HCT116 (cell line): ENCODE results near the gene SLC16A12. TPM values are rescaled to one million over a fixed set of nuclear protein-coding genes. Genes with fewer than 3 reads are reported as not detected.

Experiments used
- ATAC-seq: fragments of 200-7000 bp; cut with Tn5 transposase; 2 replicates; pipeline ENCODE4 v1.9.1; 2020; ENCODE audit warnings: mild to moderate bottlenecking, moderate library complexity
- BruUV-seq: library from RNA; stranded (reverse); fragments of 400-500 nt; replicated peaks from 2 replicates; lab custom pipeline; 2021; lab: Mats Ljungman, UMichigan
- CTCF ChIA-PET: fragments of 300-600 bp; sonication (Branson Sonifier 250); formaldehyde crosslinking; loops from one replicate; lab custom pipeline; 2021; ENCODE audit warnings: antibody characterized with exemption; lab: Charles Lee
- POLR2A ChIA-PET: fragments of 300-600, 350-600 bp; sonication (Branson Sonifier 250); formaldehyde crosslinking; loops from one replicate; lab custom pipeline; 2021; ENCODE audit warnings: antibody characterized with exemption; lab: Charles Lee
- RAD21 ChIA-PET, 2 experiments: fragments of 300-600 bp; sonication (Branson Sonifier 250); formaldehyde crosslinking; loops; one replicate each; lab custom pipeline; 2023; ENCODE audit warnings: low total read pairs in 2 of 2; ENCODE audit not compliant: uncharacterized antibody in 2 of 2, unreplicated experiment in 2 of 2, low non-redundant PET in 1 of 2; lab: Charles Lee
- DNase-seq: peaks from one replicate; pipeline ENCODE4 v3.0.0-alpha.2; 2010; ENCODE audit warnings: low read depth, low spot score
- H2AFZ ChIP-seq: fragments of 200-600 bp; shearing (Covaris generic), sonication (generic); 2 replicates; pipeline ENCODE4 v1.6.1; 2017; ENCODE audit warnings: low read depth, mixed run types, mixed read lengths, antibody characterized with exemption, low read length; ENCODE audit not compliant: poor library complexity, severe bottlenecking
- H3K27ac ChIP-seq: 2 replicates; pipeline ENCODE4 v1.5.1; 2012; ENCODE audit warnings: low read depth, low read length
- H3K27me3 ChIP-seq: fragments of 200-600 bp; sonication (generic); 2 replicates; pipeline ENCODE4 v1.6.1; 2016; ENCODE audit warnings: mixed run types, low read length, mixed read lengths; ENCODE audit not compliant: insufficient read depth
- H3K36me3 ChIP-seq, 2 experiments: fragments of 200-500 bp in 1 of 2; fragments of 200-600 bp in 1 of 2; sonication (Bioruptor generic) in 1 of 2; sonication (generic) in 1 of 2; 2 replicates each; pipeline versions ENCODE4 v1.5.1 to v1.6.1; 2014 to 2016; ENCODE audit warnings: low read length in 2 of 2, inconsistent platforms in 1 of 2, mixed read lengths in 1 of 2, mixed run types in 1 of 2; ENCODE audit not compliant: insufficient read depth in 2 of 2, control insufficient read depth in 1 of 2
- H3K4me1 ChIP-seq, 2 experiments: fragments of 200-600 bp in 1 of 2; sonication (generic) in 1 of 2; 2 replicates each; pipeline versions ENCODE4 v1.5.1 to v1.6.1; 2012 to 2017; ENCODE audit warnings: low read length in 2 of 2, inconsistent platforms in 1 of 2, mild to moderate bottlenecking in 1 of 2, mixed read lengths in 1 of 2, mixed run types in 1 of 2, moderate library complexity in 1 of 2; ENCODE audit not compliant: insufficient read depth in 2 of 2, control insufficient read depth in 1 of 2
- H3K4me2 ChIP-seq: fragments of 200-600 bp; sonication (generic); 2 replicates; pipeline ENCODE4 v1.6.1; 2017; ENCODE audit warnings: mixed run types, low read length, mixed read lengths
- H3K4me3 ChIP-seq, 2 experiments: fragments of 200-600 bp in 1 of 2; sonication (generic) in 1 of 2; replicated peaks in 1 of 2; 2 replicates each; pipeline ENCODE4 v1.5.1; 2011 to 2016; ENCODE audit warnings: low read length in 2 of 2, control low read depth in 1 of 2, low read depth in 1 of 2, mild to moderate bottlenecking in 1 of 2, mixed read lengths in 1 of 2, mixed run types in 1 of 2
- H3K79me2 ChIP-seq: fragments of 200-600 bp; sonication (generic); 2 replicates; pipeline ENCODE4 v1.6.1; 2017; ENCODE audit warnings: mild to moderate bottlenecking, mixed run types, low read length, moderate library complexity, mixed read lengths; ENCODE audit not compliant: insufficient read depth
- H3K9ac ChIP-seq: fragments of 200-600 bp; sonication (generic); 2 replicates; pipeline ENCODE4 v1.6.1; 2016; ENCODE audit warnings: low read length, mixed read lengths
- H3K9me2 ChIP-seq: fragments of 200-600 bp; sonication (generic), shearing (Covaris generic); 2 replicates; pipeline ENCODE4 v1.6.1; 2017; ENCODE audit warnings: mixed run types, mild to moderate bottlenecking, moderate library complexity; ENCODE audit not compliant: insufficient read depth
- H3K9me3 ChIP-seq, 2 experiments: fragments of 200-500 bp in 1 of 2; fragments of 200-600 bp in 1 of 2; sonication (Bioruptor generic) in 1 of 2; sonication (generic) in 1 of 2; 2 replicates each; pipeline ENCODE4 v1.6.1; 2014 to 2017; ENCODE audit warnings: low read length in 2 of 2, mixed read lengths in 2 of 2, inconsistent platforms in 1 of 2, low read depth in 1 of 2, mild to moderate bottlenecking in 1 of 2, mixed run types in 1 of 2, moderate library complexity in 1 of 2; ENCODE audit not compliant: control insufficient read depth in 1 of 2, insufficient read depth in 1 of 2
- H4K20me1 ChIP-seq: fragments of 200-600 bp; sonication (generic), shearing (Covaris generic); 2 replicates; pipeline ENCODE4 v1.6.1; 2017; ENCODE audit warnings: mixed run types, mild to moderate bottlenecking, moderate library complexity; ENCODE audit not compliant: insufficient read depth
- CEBPB ChIP-seq: IDR thresholded peaks from 2 replicates; pipeline ENCODE4 v1.6.1; 2012; ENCODE audit warnings: low read depth
- CTCF ChIP-seq, 3 experiments: fragments of 200-600 bp in 1 of 3; sonication (generic) in 1 of 3; IDR thresholded peaks in 2 of 3; conservative IDR thresholded peaks in 1 of 3; 2 replicates each; pipeline ENCODE4 v1.5.1; 2012 to 2017; ENCODE audit warnings: low read depth in 2 of 3, low read length in 2 of 3, antibody characterized with exemption in 1 of 3, borderline replicate concordance in 1 of 3, control low read depth in 1 of 3, mild to moderate bottlenecking in 1 of 3, mixed read lengths in 1 of 3, mixed run types in 1 of 3, moderate library complexity in 1 of 3; ENCODE audit not compliant: insufficient read depth in 1 of 3
- EGR1 ChIP-seq: IDR thresholded peaks from 2 replicates; pipeline ENCODE4 v1.6.1; 2012; ENCODE audit warnings: low read depth
- EZH2 ChIP-seq: fragments of 200-600 bp; sonication (generic); IDR thresholded peaks from 2 replicates; pipeline ENCODE4 v1.6.1; 2017; ENCODE audit warnings: antibody characterized with exemption, mixed run types
- EZH2phosphoT487 ChIP-seq: fragments of 200-600 bp; IDR thresholded peaks from 2 replicates; pipeline ENCODE4 v1.6.1; 2018; ENCODE audit warnings: antibody characterized with exemption, borderline replicate concordance
- YY1 ChIP-seq: IDR thresholded peaks from 2 replicates; pipeline ENCODE4 v1.6.1; 2011; ENCODE audit warnings: low read length, low read depth, moderate library complexity, mild to moderate bottlenecking; ENCODE audit not compliant: insufficient replicate concordance; ENCODE audit errors: extremely low read depth
- ZFX ChIP-seq: fragments of 450-650 bp; IDR thresholded peaks from 2 replicates; pipeline ENCODE4 v1.6.1; 2017
- intact Hi-C: fragments of 100-400 bp; cut with micrococcal nuclease; formaldehyde crosslinking; loops from 2 replicates; pipeline ENCODE4 v1.10.0; 2022
- total RNA-seq: library from RNA; stranded (reverse); gene quantifications from one replicate; pipeline ENCODE4 v1.2.1, GENCODE V29; 2021; ENCODE audit not compliant: unreplicated experiment

Gene SLC16A12
- total RNA-seq, 1 experiment from 2014 or later, result not detected

- ATAC-seq (no peak), DNase-seq (no peak)
- Histone ChIP-seq H3K4me3 (no peak overlapping the region), H3K9me3 (no peaks in the 10 kb centered on the region), H3K4me1 (no peaks in the 10 kb centered on the region), H4K20me1 (no peaks in the 10 kb centered on the region), H2AFZ (no peak overlapping the region), H3K9me2 (no peaks in the 10 kb centered on the region), H3K36me3 (no peaks in the 10 kb centered on the region), H3K27me3 (no peaks in the 10 kb centered on the region), H3K27ac (no peak overlapping the region), H3K9ac (no peak overlapping the region), H3K4me2 (no peak overlapping the region)
- ChIA-PET RAD21 (no interaction called here), POLR2A (no interaction called here)
- no TSS peak for BruUV-seq
- TF ChIP-seq EZH2phosphoT487 (no peak), ZFX (no peak), CEBPB (no peak), EZH2 (no peak), CTCF (IDR thresholded peaks at IDR 0.05 in 2 of 3, conservative IDR thresholded peaks at IDR 0.05 in 1 of 3; ENCODE audit: borderline replicate concordance in 1 of 3, insufficient read depth in 1 of 3, low read depth in 2 of 3, low read length in 2 of 3) (no peak), YY1 (no peak), EGR1 (no peak)
- TF ChIP-seq, all 23 proteins: peak for 0
- CTCF ChIA-PET, result no interaction called here
- H3K79me2 ChIP-seq, result no peaks in the 10 kb centered on the region
- intact Hi-C loops, result no loop called here
Observed at GRCh38 chr10:89382757-89383156, 152.6 kb downstream of the SLC16A12 start.

Other genes with a start within 250 kb of the SLC16A12 start
- gene IFIT2, start 233.5 kb downstream of the SLC16A12 start, total RNA-seq, result 1.0 TPM
- gene IFIT3, start 207.6 kb downstream of the SLC16A12 start, total RNA-seq, result 1.1 TPM
- gene IFIT1B, start 157.5 kb downstream of the SLC16A12 start, total RNA-seq, result not detected
- gene IFIT1, start 143.0 kb downstream of the SLC16A12 start, total RNA-seq, result 3.6 TPM
- 11.1 TPM for gene IFIT5, start 121.0 kb downstream of the SLC16A12 start, total RNA-seq
- 6.4 TPM for gene PANK1, start 109.6 kb upstream of the SLC16A12 start, total RNA-seq
- 50.2 TPM for gene KIF20B, start 166.0 kb upstream of the SLC16A12 start, total RNA-seq